Hepatocyte (in vitro differentiated cells): ENCODE measurements around the gene MRPL37.

ENCODE experiments used
- CTCF ChIP-seq: fragments of 200-600 bp; sonication (generic); IDR thresholded peaks from 2 replicates; pipeline ENCODE4 v1.5.1; 2016; ENCODE audit warnings: antibody characterized with exemption, mild to moderate bottlenecking; ENCODE audit not compliant: poor library complexity
- EZH2 ChIP-seq: fragments of 200-600 bp; sonication (generic); IDR thresholded peaks from 2 replicates; pipeline ENCODE4 v1.6.1; 2016; ENCODE audit warnings: antibody characterized with exemption, mild to moderate bottlenecking, borderline replicate concordance
- EZH2phosphoT487 ChIP-seq: fragments of 200-600 bp; sonication (generic); IDR thresholded peaks from one replicate; pipeline ENCODE4 v1.6.1; 2018; ENCODE audit warnings: antibody characterized with exemption, mild to moderate bottlenecking, low read depth, moderate library complexity; ENCODE audit not compliant: unreplicated experiment, severe bottlenecking

- no peak for TF ChIP-seq CTCF
- no peak for TF ChIP-seq EZH2
- no peak for TF ChIP-seq EZH2phosphoT487
Measured at GRCh38 chr1:54212872-54213271, 12.9 kb downstream of the MRPL37 start.
